NCI-H2081 (cell line): ENCODE measurements around the gene MRTO4.
"Not testable (repeated sequence)": the region's sequence is repeated elsewhere in the genome, so short reads cannot be mapped to it uniquely, and the experiment has no call there.

Experiments
- DNase-seq, 2 experiments: peaks; one replicate each; lab custom pipeline; 2025; lab: John Stamatoyannopoulos, UW

Gene MRTO4

GRCh38 chr1:19222979-19223824 is 28.4 kb upstream of the MRTO4 start:
- no peak for DNase-seq

DNA sequence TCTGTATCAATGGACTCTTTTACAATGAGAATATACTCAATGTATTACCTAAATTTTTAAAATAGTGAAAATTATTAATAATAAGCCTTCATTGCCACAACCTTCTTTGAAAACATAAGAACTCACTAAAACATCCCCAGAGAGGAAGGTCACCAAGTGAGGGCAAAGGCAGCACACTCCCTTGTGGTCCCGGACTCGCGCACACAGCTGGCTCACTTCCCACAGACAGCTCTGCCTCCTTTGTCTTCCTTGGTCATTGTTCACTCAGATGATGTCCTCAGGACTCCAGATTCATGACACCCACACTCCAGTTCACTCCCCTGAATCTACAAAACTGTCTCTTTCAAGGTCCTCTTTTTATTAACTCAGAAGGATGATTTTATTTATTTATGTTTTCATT is 22.4 kb upstream of the MRTO4 start:
- no peak for DNase-seq

DNA sequence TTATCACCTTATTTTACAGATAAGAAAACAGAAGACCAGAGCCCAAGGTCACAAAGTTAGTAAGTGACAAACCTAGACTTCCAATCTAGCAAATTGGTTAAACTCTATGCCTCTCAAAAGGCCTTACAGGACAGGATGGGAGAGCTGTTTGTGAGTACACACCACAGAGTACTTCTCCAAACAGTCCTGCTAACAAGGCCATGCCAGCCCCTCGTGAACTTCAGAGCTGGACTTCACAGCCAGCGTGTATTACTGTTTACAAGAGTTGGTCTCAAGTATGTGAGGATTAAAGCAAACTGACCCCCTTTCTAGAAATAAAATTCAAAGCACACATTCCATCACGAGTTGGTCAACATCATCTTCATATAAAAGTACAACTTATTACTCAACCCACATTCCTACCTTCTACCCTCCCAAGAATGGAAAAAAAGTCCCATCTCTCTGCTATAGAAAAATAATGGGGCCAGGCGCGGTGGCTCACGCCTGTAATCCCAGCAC is 21.7 kb upstream of the MRTO4 start:
- DNase-seq, result no peak

DNA sequence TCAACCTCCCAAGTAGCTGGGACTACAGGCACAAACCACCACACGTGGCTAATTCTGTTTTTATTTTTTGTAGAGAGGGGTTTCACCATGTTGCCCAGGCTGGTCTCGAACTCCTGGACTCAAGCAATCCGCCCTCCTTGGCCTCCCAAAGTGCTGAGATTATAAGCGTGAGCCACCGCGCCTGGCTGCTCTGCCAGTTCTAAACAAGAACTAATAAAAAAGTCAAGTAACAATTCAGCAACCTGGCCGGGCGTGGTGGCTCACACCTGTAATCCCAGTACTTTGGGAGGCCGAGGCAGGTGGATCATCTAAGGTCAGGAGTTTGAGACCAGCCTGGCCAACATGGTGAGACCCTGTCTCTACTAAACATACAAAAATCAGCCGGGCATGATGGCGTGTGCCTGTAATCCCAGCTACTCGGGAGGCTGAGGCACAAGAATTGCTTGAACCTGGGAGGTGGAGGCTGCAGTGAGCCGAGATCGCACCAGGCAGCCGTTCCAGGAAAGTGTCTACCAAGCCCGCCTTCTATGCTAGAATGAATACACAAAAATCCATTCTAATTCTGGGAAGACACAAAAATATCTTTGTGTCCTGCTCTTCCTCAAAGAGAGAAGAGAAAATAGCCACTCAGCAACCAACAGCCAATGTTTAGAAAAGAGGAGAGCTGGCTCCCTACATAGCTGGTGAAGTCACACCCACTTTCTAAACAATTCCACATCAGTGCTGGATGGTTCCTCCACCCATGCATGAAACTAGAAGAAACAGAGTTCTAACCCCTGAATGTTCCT is 19.7 kb upstream of the MRTO4 start:
- not testable (repeated sequence) for DNase-seq

- DNase-seq, result no peak
Measured at GRCh38 chr1:19232524-19232846, 19.1 kb upstream of the MRTO4 start.

GRCh38 chr1:19234224-19234623 is 17.4 kb upstream of the MRTO4 start:
- DNase-seq, result no peak

- no peak for DNase-seq
Measured at GRCh38 chr1:19239876-19240275, 11.7 kb upstream of the MRTO4 start.

DNA sequence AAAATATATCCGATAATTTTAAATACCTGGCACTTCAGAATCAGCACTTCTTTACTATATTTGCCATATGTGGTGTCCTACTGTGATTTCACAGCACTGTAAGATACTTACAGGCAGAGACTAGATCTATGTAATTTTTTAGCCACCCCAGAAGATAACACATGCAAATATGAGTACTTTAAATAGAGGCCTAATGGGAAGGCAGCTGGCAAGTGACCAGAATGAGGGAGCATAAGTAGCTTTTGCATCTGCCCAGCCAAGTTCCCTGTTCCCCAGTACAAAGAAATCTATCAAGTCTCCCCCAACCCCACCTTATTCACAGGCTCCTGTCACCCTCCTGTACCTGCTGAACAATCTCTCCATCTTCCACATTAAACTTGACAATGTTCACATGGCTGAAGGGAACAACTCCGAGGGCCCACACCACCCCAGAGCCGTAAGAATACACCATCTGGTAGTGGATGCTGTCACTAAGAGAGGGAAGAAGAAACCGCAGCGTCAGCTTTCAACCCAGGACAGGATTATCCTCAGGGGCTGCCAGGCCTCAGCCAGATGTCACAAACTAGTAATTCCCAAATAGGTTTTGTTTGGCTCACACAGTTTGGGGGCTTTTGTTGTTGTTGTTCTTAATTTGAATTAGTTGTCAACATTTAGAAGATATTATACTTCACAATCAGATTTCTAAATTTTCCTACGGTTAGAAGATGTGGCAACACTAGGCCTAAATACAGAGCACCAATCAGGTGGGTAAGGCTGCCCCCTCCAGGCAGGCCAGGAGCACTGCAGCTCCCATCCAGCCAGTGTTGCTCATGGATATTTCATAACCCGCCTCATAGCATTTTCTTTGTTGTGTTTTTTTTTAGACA is 10.7 kb upstream of the MRTO4 start:
- peak; percentile 22 to 27 for DNase-seq

DNA sequence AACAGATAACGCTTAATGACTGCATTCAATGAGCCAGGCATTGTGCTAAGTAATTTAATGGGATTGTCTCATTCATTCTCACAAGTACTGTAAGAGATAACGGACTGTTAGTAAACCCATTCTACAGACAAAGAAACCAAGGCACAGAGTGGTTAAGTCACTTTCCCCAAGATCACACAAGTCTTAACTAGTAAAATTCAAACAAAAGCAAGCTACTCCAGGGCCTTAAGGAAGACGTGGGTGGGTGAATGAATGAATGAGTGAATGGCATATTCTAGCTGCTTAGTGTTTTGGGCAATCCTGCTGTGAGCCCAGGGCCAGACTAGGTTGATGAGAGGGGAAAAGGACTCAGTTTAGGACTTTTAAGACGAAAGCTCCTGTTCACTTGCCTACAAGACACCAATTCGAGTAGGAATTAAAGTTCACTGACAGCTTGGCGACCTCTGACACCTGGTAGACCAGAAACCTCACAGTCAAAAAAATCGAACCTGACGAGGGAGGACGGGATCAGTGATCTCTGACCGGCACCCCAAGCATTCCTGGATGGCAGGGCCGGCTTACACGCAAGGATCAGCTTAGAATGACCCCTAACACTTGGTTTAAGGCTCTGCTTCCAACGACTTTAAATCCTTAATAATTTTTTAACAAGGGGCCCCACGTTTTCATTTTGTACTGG is 838 bp upstream of the MRTO4 start:
- no peak for DNase-seq

GRCh38 chr1:19254416-19254815 is 2.8 kb downstream of the MRTO4 start:
- no peak for DNase-seq

- no peak for DNase-seq
Measured at GRCh38 chr1:19255288-19255687, 3.7 kb downstream of the MRTO4 start.

- DNase-seq, result not testable (repeated sequence)
Measured at GRCh38 chr1:19256301-19256700, 4.7 kb downstream of the MRTO4 start.

- DNase-seq, result no peak
Measured at GRCh38 chr1:19257178-19257914, 5.7 kb downstream of the MRTO4 start.

DNA sequence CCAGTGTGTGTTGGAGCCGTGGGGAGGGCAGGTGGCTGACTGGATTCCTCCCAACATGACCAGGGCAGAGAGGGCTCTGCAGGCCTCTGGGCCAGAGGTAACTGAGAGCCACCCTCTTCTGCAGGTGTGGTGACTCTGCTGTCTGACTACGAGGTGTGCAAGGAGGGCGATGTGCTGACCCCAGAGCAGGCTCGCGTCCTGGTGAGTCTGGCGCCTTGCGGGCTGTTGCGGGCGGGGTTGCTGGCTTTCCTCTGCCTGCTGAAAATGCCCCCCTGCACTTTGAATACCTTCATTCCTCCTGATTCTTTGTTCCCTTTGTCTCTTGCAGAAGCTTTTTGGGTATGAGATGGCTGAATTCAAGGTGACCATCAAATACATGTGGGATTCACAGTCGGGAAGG is 6.7 kb downstream of the MRTO4 start:
- no peak for DNase-seq

DNA sequence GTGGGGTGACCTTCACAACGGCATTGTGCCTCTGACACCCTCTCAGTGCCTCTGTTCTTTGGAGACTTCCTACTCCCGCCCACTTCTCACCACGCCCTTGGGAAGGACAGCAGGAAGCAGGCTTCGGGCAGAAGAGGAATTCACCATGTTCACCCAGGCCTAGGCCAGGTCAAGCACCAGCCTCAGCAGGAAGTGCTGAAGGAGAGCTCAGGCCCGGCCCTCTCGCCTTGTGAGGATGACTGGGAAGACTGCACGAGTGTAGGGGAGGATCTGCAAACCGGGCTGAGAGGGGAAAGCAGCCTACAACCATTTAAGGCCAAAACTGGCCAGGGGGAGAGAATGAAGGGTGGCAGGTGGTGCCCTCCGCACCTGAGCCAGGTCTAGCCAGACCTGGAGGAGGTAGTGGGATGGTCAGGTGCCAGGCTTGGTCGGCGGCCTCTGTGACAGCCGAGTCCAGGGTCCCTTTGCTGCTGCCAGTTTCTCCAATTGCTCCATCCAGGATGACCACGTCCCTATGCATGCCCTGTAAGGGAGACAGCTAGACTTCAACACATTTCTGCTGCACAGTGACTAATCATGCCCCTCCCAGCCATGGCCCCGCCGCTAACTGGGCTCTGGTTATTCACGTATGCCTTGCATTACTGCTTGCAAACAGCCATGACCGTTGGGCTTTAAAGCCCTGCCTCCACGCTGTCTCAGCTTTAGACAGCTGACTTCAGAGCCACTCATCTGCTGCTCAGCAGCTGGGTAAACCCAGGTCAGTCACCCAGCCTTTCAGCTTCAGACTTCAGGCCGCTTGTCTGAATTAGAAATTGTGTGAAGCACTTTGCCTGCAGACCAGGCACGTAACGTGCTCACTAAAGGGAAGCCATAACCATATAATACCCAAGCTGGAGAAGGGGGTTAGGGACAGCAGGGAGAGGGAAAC is 8.9 kb downstream of the MRTO4 start:
- DNase-seq, result no peak

- no peak for DNase-seq
Measured at GRCh38 chr1:19262047-19262446, 10.4 kb downstream of the MRTO4 start.

DNA sequence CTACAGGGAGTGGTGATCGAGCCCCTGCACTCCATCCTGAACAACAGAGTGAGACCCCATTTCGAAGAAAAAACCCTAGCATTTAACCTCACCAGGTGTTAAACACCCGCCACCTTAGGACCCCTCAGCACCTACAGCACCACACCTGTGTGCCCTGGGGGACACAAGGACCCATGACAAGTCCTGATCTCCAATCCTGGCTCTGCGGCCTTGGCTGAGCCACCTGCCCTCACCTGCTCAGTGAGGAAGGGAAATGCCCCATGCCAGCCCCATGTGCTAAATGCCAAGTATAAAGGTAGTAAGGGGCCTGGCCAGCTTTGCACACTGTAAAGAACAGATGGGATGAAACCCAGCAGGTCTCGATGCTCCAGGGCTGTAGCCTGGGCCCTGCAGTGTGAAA is 11.1 kb downstream of the MRTO4 start:
- DNase-seq, result no peak

DNA sequence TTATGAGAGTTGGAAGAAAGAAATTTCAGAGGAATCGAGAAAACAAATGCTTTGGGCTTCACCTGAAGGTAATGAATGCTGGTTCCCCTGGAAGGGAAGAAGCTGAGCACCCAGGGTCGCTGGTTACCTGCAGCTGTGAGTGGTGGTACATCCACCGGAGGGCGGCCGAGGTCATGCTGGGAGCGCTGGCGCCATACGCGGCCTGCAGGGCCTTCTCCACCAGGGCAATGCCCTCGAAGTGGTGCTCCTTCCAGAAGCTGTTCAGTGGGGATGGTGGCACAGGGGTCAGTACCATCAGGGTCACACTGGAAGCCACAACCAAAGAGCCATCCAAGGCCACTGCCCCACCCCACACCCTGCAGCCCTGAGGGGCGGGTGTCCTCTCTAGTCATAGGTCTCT is 16.8 kb downstream of the MRTO4 start:
- DNase-seq, result no peak

DNA sequence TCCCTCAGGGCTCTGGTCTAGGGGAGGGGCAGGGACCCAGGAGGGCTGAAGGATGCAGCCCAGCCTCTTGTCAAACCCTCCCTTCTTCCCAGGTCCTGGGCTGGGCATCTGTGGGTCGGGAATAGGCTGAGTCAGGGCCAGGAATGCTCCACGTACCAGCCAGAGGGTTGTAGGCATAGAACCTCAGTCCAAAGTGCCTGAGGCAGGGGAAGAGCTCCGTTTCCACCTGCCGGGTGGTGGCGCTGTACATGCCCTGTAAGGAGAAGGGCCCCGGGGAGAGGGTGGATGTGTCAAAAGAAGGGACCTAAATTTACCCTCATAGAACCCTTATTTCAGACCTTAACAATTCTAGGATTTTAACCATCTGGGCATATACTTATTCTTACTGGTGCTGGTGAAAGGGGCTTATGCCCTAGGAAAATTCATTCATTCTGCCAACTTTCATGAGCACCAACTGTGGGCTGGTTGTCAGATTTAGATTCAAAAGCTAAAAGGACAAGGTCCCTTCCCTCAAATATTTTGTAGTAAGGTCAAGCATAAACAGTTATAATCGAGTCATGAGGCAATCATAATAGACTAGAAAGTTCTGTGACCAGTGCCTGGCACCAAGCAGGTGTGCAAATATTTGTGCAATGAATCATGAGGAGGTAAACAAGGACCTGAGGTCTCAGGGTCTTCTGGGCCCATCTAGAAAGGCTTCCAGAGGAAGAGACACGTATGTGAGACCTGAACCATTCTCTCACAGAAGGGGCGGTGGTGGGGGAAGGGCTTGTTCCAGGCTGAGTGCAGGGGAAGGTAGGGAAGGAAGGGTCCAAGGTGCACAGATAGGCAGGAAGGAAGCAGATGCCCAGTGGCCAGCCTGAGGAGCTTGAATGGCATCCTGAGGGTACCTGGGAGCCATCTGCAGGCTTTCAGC is 18.1 kb downstream of the MRTO4 start:
- not testable (repeated sequence) for DNase-seq
